ENCODE results near the gene ABCC5. TPM values are rescaled to one million over a fixed set of nuclear protein-coding genes. Genes with fewer than 3 reads are reported as not detected.
"Not testable (repeated sequence)": the region's sequence is repeated elsewhere in the genome, so short reads cannot be mapped to it uniquely, and the experiment has no call there.

The ABCC5 gene
- total RNA-seq, 1 donor from 2014 or later = 50.9 TPM

GRCh38 chr3:183879243-183879642 lies 138.4 kb downstream of the ABCC5 start:
- H3K4me1 Mint-ChIP-seq = peaks cover 21% of the 10 kb centered on the region
- TF ChIP-seq CTCF (conservative IDR thresholded peaks at IDR 0.05) = no peak
- peaks cover 4% of the 10 kb centered on the region for H3K36me3 Mint-ChIP-seq (ENCODE audit: low read depth)
- H3K27ac Mint-ChIP-seq (ENCODE audit: unreplicated experiment) = no peak overlapping the region
- DNase-seq (ENCODE audit: low read depth, low spot score) = no peak
- no peaks in the 10 kb centered on the region for H3K27me3 Mint-ChIP-seq (ENCODE audit: low read depth)
- no peaks in the 10 kb centered on the region for H3K9me3 Mint-ChIP-seq
- H3K4me3 Mint-ChIP-seq = no peak overlapping the region

- peaks cover 4% of the 10 kb centered on the region for H3K36me3 Mint-ChIP-seq (ENCODE audit: low read depth)
- TF ChIP-seq CTCF (conservative IDR thresholded peaks at IDR 0.05) = no peak
- H3K4me1 Mint-ChIP-seq = peaks cover 9% of the 10 kb centered on the region
- no peak overlapping the region for H3K4me3 Mint-ChIP-seq
- no peaks in the 10 kb centered on the region for H3K27me3 Mint-ChIP-seq (ENCODE audit: low read depth)
- DNase-seq (ENCODE audit: low read depth, low spot score) = no peak
- no peak overlapping the region for H3K27ac Mint-ChIP-seq (ENCODE audit: unreplicated experiment)
- H3K9me3 Mint-ChIP-seq = no peaks in the 10 kb centered on the region
Observed at GRCh38 chr3:183878071-183878470, 139.6 kb downstream of the ABCC5 start.

GRCh38 chr3:183877227-183877626 lies 140.5 kb downstream of the ABCC5 start:
- not testable (repeated sequence) for DNase-seq (ENCODE audit: low read depth, low spot score); H3K4me3 Mint-ChIP-seq; H3K27me3 Mint-ChIP-seq (ENCODE audit: low read depth); H3K27ac Mint-ChIP-seq (ENCODE audit: unreplicated experiment); H3K36me3 Mint-ChIP-seq (ENCODE audit: low read depth); H3K4me1 Mint-ChIP-seq; H3K9me3 Mint-ChIP-seq

GRCh38 chr3:183875411-183875810 lies 142.3 kb downstream of the ABCC5 start:
- Mint-ChIP-seq H3K27ac (ENCODE audit: unreplicated experiment) (no peak overlapping the region), H3K4me3 (no peak overlapping the region), H3K27me3 (ENCODE audit: low read depth) (no peaks in the 10 kb centered on the region), H3K9me3 (no peaks in the 10 kb centered on the region), H3K4me1 (no peaks in the 10 kb centered on the region), H3K36me3 (ENCODE audit: low read depth) (peaks cover 4% of the 10 kb centered on the region)
- DNase-seq (ENCODE audit: low read depth, low spot score) = no peak
- TF ChIP-seq CTCF (conservative IDR thresholded peaks at IDR 0.05) = no peak

GRCh38 chr3:183873914-183874313 lies 143.8 kb downstream of the ABCC5 start:
- no peak overlapping the region for H3K4me3 Mint-ChIP-seq
- H3K27ac Mint-ChIP-seq (ENCODE audit: unreplicated experiment) = no peak overlapping the region
- H3K27me3 Mint-ChIP-seq (ENCODE audit: low read depth) = no peaks in the 10 kb centered on the region
- DNase-seq (ENCODE audit: low read depth, low spot score) = no peak
- no peaks in the 10 kb centered on the region for H3K9me3 Mint-ChIP-seq
- TF ChIP-seq CTCF (conservative IDR thresholded peaks at IDR 0.05) = no peak
- H3K4me1 Mint-ChIP-seq = no peaks in the 10 kb centered on the region
- H3K36me3 Mint-ChIP-seq (ENCODE audit: low read depth) = peaks cover 4% of the 10 kb centered on the region

GRCh38 chr3:183871541-183871940 lies 146.1 kb downstream of the ABCC5 start:
- DNase-seq (ENCODE audit: low read depth, low spot score) = no peak
- no peak overlapping the region for H3K4me3 Mint-ChIP-seq
- H3K27me3 Mint-ChIP-seq (ENCODE audit: low read depth) = no peaks in the 10 kb centered on the region
- H3K27ac Mint-ChIP-seq (ENCODE audit: unreplicated experiment) = no peak overlapping the region
- H3K9me3 Mint-ChIP-seq = no peaks in the 10 kb centered on the region
- TF ChIP-seq CTCF (conservative IDR thresholded peaks at IDR 0.05) = no peak
- H3K4me1 Mint-ChIP-seq = no peaks in the 10 kb centered on the region
- H3K36me3 Mint-ChIP-seq (ENCODE audit: low read depth) = peaks cover under 1% of the 10 kb centered on the region
